ENCODE results near the gene METTL16.

DNA sequence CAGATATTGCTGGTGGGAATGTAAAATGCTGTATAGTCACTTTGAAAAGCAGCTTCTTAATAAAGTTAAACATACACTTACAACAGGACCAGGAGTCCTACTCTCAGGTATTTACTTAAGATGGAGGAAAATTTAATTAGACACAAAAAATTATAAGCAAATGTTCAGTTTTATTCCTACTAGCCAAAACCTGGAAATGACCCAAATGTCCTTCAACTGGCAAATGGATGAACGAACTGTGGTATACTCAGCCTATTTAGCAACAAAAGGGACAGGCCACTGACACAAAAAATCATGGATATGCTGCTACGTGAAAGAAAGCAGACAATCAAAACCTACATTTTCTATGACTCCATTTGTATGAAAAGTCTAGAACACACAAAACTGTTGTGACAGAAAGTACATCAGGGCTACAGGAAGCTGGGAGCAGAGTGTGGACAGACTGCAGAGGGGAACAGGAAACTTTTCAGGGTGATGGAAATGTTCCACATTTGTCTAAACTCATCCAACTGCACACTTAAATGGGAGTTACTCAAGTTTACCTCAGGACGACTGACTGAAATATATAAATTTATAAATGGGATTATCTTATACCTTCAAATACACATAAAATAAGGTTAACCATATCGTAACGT lies 61.6 kb downstream of the METTL16 start:
- TF ChIP-seq, protein P1, sequence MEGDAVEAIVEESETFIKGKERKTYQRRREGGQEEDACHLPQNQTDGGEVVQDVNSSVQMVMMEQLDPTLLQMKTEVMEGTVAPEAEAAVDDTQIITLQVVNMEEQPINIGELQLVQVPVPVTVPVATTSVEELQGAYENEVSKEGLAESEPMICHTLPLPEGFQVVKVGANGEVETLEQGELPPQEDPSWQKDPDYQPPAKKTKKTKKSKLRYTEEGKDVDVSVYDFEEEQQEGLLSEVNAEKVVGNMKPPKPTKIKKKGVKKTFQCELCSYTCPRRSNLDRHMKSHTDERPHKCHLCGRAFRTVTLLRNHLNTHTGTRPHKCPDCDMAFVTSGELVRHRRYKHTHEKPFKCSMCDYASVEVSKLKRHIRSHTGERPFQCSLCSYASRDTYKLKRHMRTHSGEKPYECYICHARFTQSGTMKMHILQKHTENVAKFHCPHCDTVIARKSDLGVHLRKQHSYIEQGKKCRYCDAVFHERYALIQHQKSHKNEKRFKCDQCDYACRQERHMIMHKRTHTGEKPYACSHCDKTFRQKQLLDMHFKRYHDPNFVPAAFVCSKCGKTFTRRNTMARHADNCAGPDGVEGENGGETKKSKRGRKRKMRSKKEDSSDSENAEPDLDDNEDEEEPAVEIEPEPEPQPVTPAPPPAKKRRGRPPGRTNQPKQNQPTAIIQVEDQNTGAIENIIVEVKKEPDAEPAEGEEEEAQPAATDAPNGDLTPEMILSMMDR (IDR thresholded peaks at IDR 0.05; ENCODE audit: insufficient read depth, low read length, poor library complexity, severe bottlenecking): no peak
- no peak for TF ChIP-seq EZH2phosphoT487 (conservative IDR thresholded peaks at IDR 0.05; ENCODE audit: low read length)
